ENCODE data around the gene KCNJ8. TPM values are rescaled to one million over a fixed set of nuclear protein-coding genes. Genes with fewer than 3 reads are reported as not detected.

The KCNJ8 gene
- total RNA-seq, 2 experiments from 2014 or later = not detected

- ChIA-PET POLR2A (no interaction called here), CTCF (no interaction called here)
- Mint-ChIP-seq H3K9me3 (no peaks in the 10 kb centered on the region), H3K36me3 (ENCODE audit: low read depth) (no peaks in the 10 kb centered on the region), H3K4me1 (ENCODE audit: low read depth) (peaks cover 8% of the 10 kb centered on the region), H3K27ac (no peak overlapping the region), H3K4me3 (no peak overlapping the region), H3K27me3 (peaks cover 28% of the 10 kb centered on the region)
- no peak for TF ChIP-seq CTCF (IDR thresholded peaks at IDR 0.05)
- ATAC-seq (no peak), DNase-seq (no peak)
- intact Hi-C loops (cut with micrococcal nuclease) = no loop called here
Observed at GRCh38 chr12:21771311-21771710, 3.2 kb downstream of the KCNJ8 start.

GRCh38 chr12:21769307-21769706, 5.2 kb downstream of the KCNJ8 start:
- Mint-ChIP-seq H3K4me3 (no peak overlapping the region), H3K27me3 (peaks cover 15% of the 10 kb centered on the region), H3K4me1 (ENCODE audit: low read depth) (peaks cover 6% of the 10 kb centered on the region), H3K9me3 (no peaks in the 10 kb centered on the region), H3K27ac (no peak overlapping the region), H3K36me3 (ENCODE audit: low read depth) (no peaks in the 10 kb centered on the region)
- ATAC-seq (no peak), DNase-seq (no peak)
- CTCF ChIA-PET = interaction anchor here (1.0 kb wide), 1 partner anchor 71 kb away, joined by 4 read pairs; no protein-coding TSS in a partner anchor
- intact Hi-C loops (cut with micrococcal nuclease) = no loop called here
- POLR2A ChIA-PET = no interaction called here
- TF ChIP-seq CTCF (IDR thresholded peaks at IDR 0.05) = no peak

- ATAC-seq (no peak), DNase-seq (no peak)
- no peaks in the 10 kb centered on the region for H3K4me1 Mint-ChIP-seq (ENCODE audit: low read depth)
- CTCF ChIA-PET = no interaction called here
- H3K27me3 Mint-ChIP-seq = peaks cover 1% of the 10 kb centered on the region
- TF ChIP-seq CTCF (IDR thresholded peaks at IDR 0.05) = no peak
- H3K36me3 Mint-ChIP-seq (ENCODE audit: low read depth) = no peaks in the 10 kb centered on the region
- H3K27ac Mint-ChIP-seq = no peak overlapping the region
- POLR2A ChIA-PET = no interaction called here
- intact Hi-C loops (cut with micrococcal nuclease) = no loop called here
- no peak overlapping the region for H3K4me3 Mint-ChIP-seq
- H3K9me3 Mint-ChIP-seq = no peaks in the 10 kb centered on the region
Observed at GRCh38 chr12:21766403-21766802, 8.1 kb downstream of the KCNJ8 start.

- Mint-ChIP-seq H3K4me3 (no peak overlapping the region), H3K36me3 (ENCODE audit: low read depth) (no peaks in the 10 kb centered on the region), H3K9me3 (no peaks in the 10 kb centered on the region), H3K27me3 (peaks cover 1% of the 10 kb centered on the region), H3K27ac (no peak overlapping the region), H3K4me1 (ENCODE audit: low read depth) (no peaks in the 10 kb centered on the region)
- intact Hi-C loops (cut with micrococcal nuclease) = no loop called here
- ChIA-PET POLR2A (interaction anchor here (0.6 to 1.1 kb wide), 2 partner anchors 31 to 65 kb away, joined by 3 read pairs; no protein-coding TSS in a partner anchor), CTCF (interaction anchor here (0.6 kb wide), 1 partner anchor 31 kb away, joined by 3 read pairs; no protein-coding TSS in a partner anchor)
- no peak for DNase-seq
- ATAC-seq = no peak
- no peak for TF ChIP-seq CTCF (IDR thresholded peaks at IDR 0.05)
Observed at GRCh38 chr12:21764950-21765349, 9.6 kb downstream of the KCNJ8 start.

- Mint-ChIP-seq H3K27me3 (peaks cover 1% of the 10 kb centered on the region), H3K4me1 (ENCODE audit: low read depth) (no peaks in the 10 kb centered on the region), H3K4me3 (no peak overlapping the region), H3K27ac (no peak overlapping the region), H3K36me3 (ENCODE audit: low read depth) (no peaks in the 10 kb centered on the region), H3K9me3 (no peaks in the 10 kb centered on the region)
- no peak for DNase-seq
- POLR2A ChIA-PET = interaction anchor here (1.1 kb wide), 1 partner anchor 32 kb away, joined by 3 read pairs; no protein-coding TSS in a partner anchor
- CTCF ChIA-PET = no interaction called here
- no peak for ATAC-seq
- intact Hi-C loops (cut with micrococcal nuclease) = no loop called here
- no peak for TF ChIP-seq CTCF (IDR thresholded peaks at IDR 0.05)
Observed at GRCh38 chr12:21764065-21764464, 10.4 kb downstream of the KCNJ8 start.
